ENCODE data around the gene NDUFS2.
A peak's percentile ranks its signal among the peaks of the same experiment; 100 is the strongest.

Gene NDUFS2

DNA sequence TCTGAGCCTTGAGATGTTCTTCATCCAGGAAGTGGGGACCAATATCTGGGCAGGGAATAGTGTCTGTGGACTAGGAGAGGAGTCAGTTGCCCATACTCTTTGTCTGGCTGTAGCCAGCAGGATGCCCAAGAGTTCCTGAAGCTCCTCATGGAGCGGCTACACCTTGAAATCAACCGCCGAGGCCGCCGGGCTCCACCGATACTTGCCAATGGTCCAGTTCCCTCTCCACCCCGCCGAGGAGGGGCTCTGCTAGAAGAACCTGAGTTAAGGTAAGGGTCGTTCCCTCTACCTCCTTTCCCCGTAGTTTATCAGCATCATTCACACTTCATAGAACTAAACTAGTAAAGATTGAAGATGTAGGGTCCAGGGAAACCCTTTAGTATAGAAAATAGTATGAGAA is 39.4 kb upstream of the NDUFS2 start:
- no peak for ATAC-seq
- TF ChIP-seq ESRRG (CRISPR knock-in tag; IDR thresholded peaks at IDR 0.05), result no peak
- no peak for TF ChIP-seq OSR1 (CRISPR knock-in tag; IDR thresholded peaks at IDR 0.05)
- TF ChIP-seq CSRNP3 (CRISPR knock-in tag; IDR thresholded peaks at IDR 0.05), result no peak
- TF ChIP-seq ZFP3 (CRISPR knock-in tag; IDR thresholded peaks at IDR 0.05), result no peak
- no peak for TF ChIP-seq TOX (CRISPR knock-in tag; IDR thresholded peaks at IDR 0.05; ENCODE audit: borderline replicate concordance)
- no peak for TF ChIP-seq ARNTL (CRISPR knock-in tag; IDR thresholded peaks at IDR 0.05; ENCODE audit: borderline replicate concordance, low read depth)

GRCh38 chr1:161163793-161164192 is 38.4 kb upstream of the NDUFS2 start:
- no peak for TF ChIP-seq ZFP3 (CRISPR knock-in tag; IDR thresholded peaks at IDR 0.05)
- no peak for TF ChIP-seq ZC3H10 (CRISPR knock-in tag; IDR thresholded peaks at IDR 0.05)
- TF ChIP-seq ESRRG (CRISPR knock-in tag; IDR thresholded peaks at IDR 0.05), result no peak
- TF ChIP-seq, protein P1, sequence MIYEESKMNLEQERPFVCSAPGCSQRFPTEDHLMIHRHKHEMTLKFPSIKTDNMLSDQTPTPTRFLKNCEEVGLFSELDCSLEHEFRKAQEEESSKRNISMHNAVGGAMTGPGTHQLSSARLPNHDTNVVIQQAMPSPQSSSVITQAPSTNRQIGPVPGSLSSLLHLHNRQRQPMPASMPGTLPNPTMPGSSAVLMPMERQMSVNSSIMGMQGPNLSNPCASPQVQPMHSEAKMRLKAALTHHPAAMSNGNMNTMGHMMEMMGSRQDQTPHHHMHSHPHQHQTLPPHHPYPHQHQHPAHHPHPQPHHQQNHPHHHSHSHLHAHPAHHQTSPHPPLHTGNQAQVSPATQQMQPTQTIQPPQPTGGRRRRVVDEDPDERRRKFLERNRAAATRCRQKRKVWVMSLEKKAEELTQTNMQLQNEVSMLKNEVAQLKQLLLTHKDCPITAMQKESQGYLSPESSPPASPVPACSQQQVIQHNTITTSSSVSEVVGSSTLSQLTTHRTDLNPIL (CRISPR knock-in tag; IDR thresholded peaks at IDR 0.05; ENCODE audit: low read depth), result no peak
- ATAC-seq, result no peak

DNA sequence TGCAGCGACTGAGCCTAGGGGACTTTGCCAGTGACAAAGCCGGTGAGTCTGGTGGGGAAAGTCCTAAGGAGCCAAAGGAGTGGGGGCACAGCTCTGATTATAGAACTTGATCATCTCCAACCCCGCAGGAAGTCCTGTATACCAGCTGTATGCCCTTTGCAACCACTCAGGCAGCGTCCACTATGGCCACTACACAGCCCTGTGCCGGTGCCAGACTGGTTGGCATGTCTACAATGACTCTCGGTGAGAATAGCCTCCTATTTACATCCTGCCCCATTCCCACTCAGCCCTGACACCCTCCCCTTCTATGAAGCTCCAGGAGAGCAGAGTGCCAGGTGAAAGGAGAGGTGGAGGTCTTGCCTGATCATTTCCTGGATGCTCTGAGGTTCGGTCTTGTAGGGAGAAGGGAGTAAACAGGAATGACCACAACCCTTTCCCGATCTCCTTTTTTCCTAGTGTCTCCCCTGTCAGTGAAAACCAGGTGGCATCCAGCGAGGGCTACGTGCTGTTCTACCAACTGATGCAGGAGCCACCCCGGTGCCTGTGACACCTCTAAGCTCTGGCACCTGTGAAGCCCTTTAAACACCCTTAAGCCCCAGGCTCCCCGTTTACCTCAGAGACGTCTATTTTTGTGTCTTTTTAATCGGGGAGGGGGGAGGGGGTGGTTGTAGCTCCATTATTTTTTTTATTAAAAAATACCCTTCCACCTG is 37.1 kb upstream of the NDUFS2 start:
- TF ChIP-seq ZNF565 (CRISPR knock-in tag; conservative IDR thresholded peaks at IDR 0.05; ENCODE audit: low read depth), result no peak
- TF ChIP-seq, protein P1 (CRISPR knock-in tag; IDR thresholded peaks at IDR 0.05; ENCODE audit: low read depth), result no peak
- TF ChIP-seq ISL1 (CRISPR knock-in tag; IDR thresholded peaks at IDR 0.05), result no peak
- no peak for TF ChIP-seq SNAI2 (CRISPR knock-in tag; IDR thresholded peaks at IDR 0.05)
- no peak for TF ChIP-seq TCF4 (CRISPR knock-in tag; IDR thresholded peaks at IDR 0.05; ENCODE audit: borderline replicate concordance)
- no peak for ATAC-seq

GRCh38 chr1:161165742-161166668 is 36.2 kb upstream of the NDUFS2 start, which contains the start of gene PPOX:
Gene PPOX, plus strand, starts transcription at chr1:161166426. Its CDS starts 422 bp downstream, at chr1:161166848.
- ATAC-seq, result peak; percentile 96
- TF ChIP-seq, protein P1 (CRISPR knock-in tag; IDR thresholded peaks at IDR 0.05; ENCODE audit: low read depth), result no peak
- TF ChIP-seq, protein P2, sequence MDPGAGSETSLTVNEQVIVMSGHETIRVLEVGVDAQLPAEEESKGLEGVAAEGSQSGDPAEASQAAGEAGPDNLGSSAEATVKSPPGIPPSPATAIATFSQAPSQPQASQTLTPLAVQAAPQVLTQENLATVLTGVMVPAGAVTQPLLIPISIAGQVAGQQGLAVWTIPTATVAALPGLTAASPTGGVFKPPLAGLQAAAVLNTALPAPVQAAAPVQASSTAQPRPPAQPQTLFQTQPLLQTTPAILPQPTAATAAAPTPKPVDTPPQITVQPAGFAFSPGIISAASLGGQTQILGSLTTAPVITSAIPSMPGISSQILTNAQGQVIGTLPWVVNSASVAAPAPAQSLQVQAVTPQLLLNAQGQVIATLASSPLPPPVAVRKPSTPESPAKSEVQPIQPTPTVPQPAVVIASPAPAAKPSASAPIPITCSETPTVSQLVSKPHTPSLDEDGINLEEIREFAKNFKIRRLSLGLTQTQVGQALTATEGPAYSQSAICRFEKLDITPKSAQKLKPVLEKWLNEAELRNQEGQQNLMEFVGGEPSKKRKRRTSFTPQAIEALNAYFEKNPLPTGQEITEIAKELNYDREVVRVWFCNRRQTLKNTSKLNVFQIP (CRISPR knock-in tag; IDR thresholded peaks at IDR 0.05; ENCODE audit: borderline replicate concordance, low read depth), result no peak
- TF ChIP-seq ARNTL (CRISPR knock-in tag; IDR thresholded peaks at IDR 0.05; ENCODE audit: borderline replicate concordance, low read depth) (no peak), CSRNP3 (CRISPR knock-in tag; IDR thresholded peaks at IDR 0.05) (no peak), PPARA (CRISPR knock-in tag; IDR thresholded peaks at IDR 0.05; ENCODE audit: borderline replicate concordance) (no peak), OSR1 (CRISPR knock-in tag; IDR thresholded peaks at IDR 0.05) (no peak)

Data from SK-N-SH treated with all-trans-retinoic acid at 6 μM for 48 hours (cell line).